NCI-H1694 (cell line): ENCODE results near the gene RIMBP2.

Experiments
- DNase-seq: peaks from one replicate; lab custom pipeline; 2025; lab: John Stamatoyannopoulos, UW

RIMBP2 gene

DNA sequence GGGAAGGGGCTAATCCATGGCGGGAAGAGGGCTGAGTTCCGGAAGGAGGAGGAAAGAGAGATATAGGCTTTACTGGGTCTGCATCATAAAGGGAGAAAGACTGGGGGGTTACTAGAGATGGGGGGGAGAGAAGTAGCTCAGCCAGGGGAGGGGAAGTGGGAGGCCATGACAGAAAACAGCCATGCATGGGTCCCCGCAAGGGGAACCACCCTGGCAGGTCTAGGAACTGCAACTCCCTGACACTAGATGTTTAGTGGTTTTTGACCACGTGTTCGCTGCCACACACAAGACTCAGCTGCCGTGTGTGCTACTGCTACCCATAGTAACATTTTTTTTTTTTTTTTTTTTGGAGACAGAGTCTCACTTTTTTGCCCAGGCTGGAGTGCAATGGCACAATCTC lies 145.0 kb downstream of the RIMBP2 start:
- no peak for DNase-seq

DNA sequence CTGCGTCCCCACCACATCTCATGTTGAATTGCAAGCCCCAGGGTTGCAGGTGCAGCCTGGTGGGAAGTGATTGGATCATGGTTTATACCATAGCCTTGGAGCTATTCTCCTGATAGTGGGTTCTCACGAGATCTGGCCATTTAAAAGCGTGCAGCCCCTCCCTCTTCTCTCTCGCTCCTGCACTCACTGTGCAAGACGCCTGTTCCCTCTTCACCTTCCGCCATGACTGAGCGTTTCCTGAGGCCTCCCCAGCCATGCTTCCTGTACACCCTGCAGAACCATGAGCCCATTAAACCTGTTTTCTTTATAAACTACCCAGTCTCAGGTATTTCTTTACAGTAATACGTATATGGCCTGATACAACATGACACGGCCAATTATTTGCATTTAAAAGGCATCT lies 146.6 kb downstream of the RIMBP2 start:
- DNase-seq = no peak

DNA sequence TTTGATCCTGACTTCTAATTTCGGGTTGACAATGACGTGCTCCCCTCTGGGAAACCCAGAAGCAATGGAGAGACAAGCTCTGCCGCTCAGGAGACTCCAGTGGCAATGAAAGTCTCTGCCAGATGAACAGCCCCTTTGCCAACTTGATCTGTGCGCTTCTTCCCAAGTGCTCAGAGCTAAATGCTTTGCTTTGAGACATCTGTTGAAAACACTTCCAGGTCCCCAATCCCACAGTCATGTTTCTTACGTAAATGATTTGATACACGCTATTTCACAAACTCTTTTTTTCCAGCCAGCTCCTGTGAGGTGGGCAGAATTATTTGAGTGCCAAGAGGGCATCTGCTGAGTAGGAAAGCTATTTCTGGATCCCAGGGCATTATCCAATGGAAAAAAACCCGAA lies 147.6 kb downstream of the RIMBP2 start:
- no peak for DNase-seq

DNA sequence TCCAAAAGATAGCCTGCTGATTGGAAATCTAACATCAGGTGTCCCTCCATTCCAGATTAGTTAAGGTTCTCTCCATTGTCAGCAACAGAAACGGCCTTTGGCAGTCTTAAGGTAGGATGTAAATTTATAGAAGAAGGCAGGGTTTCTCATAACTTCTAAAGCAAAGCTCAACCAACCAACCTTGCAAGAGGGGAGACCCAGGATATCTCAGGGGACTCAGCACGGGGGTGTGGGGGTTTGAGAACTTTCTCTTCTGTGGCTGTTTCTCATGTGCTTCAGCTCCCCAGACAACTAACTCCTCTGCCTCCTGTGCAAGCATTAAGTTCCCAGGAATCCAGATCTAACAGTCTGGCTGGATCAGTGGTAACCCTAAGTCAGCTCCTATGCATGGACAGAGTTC lies 148.1 kb downstream of the RIMBP2 start:
- DNase-seq = no peak

DNA sequence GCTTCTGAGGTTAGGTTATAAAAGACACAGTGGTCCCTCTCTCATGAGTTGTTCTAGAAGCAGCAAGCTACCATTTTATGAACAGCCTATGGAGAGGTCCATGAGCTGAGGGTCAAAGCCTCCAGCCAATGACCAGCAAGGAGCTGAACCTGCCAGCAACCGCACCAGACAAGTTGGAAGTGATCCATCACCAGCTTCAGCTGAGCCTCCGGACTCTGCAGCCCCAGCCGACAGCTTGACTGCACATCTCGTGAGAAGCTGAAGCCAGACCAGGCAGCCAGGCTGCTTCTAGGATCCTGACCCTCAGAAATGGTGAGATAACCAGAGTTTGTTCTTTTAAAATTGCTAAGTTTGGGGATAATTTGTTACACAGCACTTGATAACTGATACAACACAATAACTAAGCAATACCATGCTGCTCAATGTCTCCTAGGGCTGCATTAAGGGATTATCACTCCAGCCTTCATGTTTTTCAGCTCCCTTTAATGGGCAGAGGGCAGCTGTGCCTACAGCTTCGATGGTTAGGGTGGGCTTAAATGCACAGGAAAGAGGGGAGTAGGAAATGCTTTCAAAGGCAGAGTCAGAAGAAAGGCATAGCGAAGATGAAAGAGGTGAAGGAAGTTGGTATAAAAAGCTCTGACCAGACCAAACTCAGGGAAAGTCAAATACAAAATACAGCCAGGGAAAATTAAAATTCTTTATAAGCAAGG lies 149.5 kb downstream of the RIMBP2 start:
- no peak for DNase-seq

DNA sequence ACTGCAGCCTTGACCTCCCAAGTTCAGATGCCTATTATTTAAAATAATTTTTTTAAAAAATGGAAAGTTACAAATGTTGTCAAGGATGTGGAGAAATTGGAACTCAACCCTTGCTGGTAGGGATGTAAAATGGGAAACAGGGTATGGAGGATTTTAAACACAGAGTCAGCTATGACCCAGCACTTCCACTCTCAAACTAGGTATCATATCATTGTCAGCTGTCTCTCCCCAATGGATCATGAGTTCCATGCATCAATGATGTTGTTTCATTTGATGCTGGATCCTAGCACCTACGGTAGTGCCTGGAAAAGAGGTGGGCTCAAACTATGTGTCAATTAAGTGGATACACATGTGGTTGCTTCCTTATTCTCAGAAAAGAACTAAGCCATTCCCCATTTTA lies 150.9 kb downstream of the RIMBP2 start:
- DNase-seq = no peak

DNA sequence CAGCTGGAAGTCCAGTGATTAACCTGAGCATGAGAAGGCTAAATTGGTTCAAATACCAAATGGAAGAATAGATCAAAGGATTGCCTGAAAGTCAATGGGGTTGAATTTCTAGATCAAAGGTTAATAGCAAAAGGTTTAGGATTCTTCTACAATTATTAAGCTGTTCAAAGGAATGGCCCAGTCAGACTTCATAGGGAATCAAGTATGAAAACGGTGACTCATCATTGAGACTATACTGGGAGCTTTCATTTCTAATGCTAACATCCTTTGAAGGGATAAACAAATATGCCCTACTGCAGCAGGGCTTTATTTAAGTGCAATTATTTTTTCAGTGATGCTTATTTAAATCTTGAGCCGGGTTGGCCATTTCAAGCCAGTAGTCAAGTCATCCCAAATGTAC lies 152.8 kb downstream of the RIMBP2 start:
- DNase-seq = no peak

DNA sequence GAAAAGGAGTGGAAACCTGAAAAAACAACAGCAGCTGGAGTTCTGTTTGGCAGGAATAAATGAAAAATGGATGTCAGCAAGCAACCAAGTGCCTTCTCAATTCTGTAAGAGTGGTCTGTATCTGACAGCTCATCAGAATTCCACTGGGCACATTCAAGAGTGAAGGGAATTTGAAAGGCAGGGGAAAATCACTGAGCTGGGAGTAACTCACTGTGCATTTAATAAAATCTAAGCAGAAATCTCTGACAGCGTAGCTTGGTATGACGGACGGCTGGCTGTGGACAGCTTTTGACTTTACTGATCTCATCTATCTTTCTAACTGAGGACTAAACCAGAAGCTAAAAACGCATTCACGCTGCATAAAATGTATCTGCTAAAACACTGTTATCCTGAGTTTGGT lies 153.4 kb downstream of the RIMBP2 start:
- DNase-seq = no peak

DNA sequence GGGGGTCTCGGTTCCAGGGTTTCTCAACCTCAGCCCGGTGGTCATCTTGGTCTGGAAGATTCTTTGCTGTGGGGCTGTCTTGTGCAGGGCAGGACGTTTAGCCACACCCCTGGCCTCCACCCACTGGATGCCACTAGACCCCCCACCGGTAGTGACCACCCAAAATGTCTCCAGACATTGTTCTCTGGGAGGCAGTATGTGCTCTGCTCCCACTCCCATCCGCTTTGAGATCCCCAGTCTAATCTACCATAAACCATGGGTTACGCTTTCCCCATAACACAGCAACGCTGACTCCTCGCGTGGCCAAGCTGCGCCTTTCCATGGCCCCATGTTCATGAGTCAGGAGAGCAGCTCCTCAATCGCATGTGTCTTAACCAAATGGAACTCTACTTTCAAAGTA lies 155.8 kb downstream of the RIMBP2 start:
- no peak for DNase-seq

DNA sequence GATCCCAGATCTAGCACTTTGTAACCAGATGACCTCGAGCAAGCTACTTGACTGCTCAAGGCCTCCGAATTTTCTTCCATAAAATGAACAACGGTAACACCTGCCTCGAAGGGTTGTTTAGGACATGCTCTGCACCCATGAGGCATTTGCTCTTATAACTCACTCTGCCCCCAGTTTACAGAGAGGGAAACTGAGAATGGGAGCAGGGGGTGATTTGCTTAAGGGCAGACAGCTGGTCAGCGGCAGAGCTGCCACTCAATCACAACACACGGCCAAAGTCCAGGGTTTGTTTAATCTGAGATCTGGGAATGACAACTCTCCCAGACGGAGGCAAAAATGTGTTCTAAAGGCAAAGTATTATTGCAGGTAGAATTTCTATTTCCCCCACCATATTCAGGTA lies 156.3 kb downstream of the RIMBP2 start:
- no peak for DNase-seq

DNA sequence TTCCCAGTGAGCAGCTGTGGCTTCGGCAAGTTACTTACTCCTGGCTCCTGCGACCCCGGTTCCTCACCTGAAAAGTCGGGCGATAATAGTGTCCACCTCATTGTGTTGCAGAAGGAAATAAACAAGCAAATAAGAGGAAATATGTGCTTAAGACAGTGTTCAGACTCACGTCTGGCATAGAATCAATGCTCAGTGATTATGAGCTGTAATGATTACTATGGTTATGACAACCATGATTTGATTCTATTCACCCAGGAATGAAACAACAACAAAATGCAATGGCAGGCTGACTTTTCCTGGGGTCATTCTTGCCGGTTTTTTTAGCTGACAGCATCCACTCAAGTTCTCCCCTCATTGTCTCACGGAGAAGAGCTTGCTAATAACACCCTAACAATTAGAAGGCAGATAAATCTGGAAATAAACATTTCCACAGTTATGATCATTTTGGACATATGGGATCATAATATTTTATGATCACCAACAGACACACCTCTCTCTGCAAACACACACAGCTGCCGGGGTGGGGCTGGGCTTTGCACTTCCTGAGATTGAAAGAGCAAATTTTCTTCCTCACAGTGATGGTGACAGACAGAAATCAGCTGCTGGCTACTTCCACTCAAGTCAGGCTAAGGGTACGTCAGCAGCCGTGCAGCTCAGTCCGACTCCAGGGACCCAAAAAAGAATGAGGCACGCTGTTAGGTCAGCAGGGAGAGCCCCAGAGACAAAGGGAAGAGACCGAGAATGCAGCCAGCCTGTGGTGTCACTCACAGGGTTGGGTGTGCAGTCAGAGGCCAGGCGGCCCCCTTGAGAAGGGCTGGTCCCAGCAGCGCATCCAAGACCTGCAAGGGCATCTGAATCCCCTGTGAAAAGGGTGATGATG lies 158.0 kb downstream of the RIMBP2 start:
- peak; percentile 14 for DNase-seq

DNA sequence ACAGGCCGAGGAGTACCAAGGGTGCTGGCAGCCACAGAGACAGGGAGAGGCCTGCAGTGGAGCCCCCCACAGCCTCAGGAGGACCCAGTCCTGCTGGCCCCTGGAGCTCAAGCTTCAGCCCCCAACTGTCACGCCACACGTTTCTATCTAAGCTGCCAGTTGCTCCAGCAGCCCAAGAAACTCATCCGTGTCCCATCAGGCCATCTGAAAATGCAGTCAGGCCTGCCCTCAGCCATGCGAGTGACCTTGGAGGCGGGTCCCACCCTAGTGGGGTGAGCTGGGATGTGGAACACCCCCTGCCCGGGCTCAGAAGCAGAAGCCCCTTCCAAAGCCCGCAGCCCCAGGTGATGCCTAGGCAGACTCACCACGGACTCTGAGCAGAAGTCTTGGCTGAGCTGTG lies 158.9 kb downstream of the RIMBP2 start:
- DNase-seq = no peak

DNA sequence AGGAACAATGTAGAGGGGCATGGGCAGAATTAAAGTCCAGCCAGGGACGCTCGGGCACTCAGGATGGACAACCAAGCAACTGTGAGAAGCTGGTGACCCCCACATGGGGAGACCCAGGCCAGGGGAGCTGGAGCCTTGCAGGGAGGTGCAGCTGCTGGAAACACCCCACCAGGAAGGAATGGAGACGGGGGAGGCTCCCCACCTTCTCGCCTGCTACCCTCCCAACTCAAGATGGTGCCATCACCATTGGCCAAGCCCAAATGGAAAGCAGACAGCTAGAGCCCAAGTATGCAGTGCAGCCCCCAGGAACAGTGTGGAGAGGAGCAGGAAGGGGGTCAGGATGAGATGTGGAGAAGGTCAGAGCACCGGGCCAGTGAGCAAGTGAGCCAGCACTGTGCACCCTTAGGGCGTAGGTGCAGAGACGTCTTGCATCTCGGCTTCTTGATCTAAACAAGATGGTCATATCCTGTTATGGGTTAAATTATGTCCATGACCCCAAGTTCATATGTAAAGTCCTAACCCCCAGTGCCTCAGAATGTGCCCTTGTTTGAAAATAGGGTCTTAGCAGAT lies 159.5 kb downstream of the RIMBP2 start:
- DNase-seq = no peak

DNA sequence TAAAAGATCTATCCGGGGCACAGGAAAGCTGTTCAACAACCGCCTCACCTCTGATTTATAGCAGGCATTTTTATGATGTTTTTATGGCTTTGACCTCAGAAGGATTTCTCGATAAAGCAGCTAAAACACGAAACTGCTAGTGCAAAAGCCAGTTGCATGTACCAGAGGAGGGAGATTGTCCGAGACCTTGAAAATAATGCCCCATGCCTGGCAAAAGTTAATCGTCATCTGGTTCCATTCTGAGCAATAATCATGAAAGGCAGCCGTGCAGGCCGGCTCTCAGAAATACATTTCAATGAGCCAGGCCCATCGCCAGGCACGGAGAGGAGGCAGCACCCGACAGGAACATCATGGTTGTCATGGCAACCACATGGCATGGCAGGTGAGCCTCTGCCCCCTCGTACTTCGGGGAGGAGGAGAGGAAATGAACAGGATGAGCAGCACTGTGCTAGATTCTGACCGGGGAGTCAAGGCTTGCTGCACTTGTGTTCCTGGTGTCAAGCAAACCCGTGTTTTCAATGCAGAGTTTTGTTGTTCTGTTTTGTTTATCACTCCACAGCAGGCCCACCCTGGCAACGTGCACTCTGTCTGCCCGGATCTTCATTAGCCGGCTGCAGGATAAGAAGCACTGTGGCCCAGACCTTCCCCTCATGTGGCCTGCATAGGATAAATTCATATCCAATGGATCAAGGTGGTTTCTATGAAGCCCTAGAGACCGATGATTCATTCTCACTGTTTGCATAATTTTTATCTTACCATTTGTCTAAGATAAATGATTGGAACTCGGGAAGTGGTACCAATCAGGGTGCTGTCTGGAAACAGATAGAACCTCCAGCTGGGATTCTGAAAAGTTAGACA lies 160.2 kb downstream of the RIMBP2 start:
- no peak for DNase-seq

DNA sequence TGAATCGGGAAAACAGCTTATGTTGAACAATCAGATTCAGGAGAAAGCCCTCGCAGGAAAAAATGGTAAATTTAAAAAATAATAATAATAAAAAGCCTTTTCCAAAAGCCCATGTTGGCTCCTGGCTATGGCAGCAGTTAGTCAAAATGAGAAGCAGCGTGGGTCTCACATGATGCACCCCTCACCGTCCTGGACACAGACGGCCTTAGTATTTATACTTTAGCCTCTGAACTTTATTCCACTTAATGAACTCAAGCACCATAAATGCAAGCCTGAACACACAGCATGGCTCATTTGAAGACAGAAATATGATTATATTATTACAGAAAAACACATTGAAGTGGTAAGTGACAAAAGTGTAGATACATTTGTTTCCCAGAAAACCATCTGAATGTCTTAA lies 160.9 kb downstream of the RIMBP2 start:
- DNase-seq = no peak

DNA sequence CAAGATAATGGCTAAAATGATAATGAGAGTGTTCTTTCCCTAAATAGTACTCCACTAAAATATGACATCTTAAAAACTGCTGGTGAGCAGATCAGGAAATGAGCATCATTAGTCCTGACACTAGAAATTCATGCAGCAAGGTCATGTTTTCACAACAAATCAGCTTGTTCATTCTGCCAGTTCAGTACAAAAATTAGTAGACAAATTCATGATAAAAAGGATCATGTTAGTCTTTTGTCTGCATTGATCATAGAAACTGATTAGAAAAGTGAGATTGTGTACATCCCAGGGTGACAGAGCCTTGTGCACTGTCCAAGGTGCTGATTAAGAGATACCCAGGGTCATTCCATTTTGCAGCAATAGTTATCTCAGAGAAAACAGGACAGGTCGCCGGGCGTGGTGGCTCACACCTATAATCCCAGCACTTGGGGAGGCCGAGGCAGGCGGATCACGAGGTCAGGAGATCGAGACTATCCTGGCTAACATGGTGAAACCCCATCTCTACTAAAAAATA lies 163.6 kb downstream of the RIMBP2 start:
- no peak for DNase-seq

DNA sequence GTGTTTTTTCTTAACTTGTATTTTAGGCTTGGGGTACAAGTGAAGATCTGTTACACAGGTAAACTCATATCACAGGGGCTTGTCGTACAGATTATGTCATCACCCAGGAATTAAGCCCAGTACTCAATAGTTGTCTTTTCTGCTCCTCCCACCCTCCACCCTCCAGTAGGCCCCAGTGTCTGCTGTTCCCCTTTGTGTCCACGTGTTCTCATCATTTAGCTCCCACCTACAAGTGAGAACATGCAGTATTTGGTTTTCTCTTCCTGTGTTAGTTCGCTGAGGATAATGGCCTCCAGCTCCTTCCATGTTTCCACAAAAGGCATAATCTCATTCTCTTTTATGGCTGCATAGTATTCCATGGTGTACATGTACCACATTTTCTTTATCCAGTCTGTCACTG lies 166.7 kb downstream of the RIMBP2 start:
- DNase-seq = no peak

DNA sequence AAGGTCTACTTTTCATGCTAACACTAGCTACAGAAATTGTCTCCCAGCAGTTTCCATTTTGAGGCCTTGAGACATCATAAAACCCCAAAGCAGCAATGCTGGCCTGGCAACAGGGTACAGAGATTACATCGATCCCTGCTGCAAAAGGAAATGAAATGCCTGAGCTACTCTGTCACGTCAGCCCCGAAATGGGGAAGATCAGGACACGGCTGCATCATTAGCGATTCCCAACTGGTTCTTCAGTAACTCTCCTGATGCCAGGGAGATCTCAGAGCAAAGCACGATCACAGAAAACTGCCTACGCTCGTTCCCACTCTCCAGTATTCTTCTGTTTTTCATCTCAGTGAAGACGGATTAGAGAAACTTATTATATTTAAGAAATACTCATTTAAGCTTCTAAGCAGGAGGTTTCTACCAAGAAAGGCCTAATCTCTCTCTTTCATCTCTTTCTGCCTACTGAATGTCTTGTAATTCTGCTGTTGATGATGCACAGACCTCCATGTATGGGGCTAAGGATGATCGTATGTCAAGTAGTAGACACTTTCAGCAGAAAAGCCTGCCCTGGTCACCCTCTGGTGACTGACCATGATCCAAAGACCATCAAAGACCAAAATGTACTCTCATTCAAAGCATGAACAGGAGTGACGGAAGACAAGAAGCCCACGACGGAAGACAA lies 168.5 kb downstream of the RIMBP2 start:
- DNase-seq = no peak

DNA sequence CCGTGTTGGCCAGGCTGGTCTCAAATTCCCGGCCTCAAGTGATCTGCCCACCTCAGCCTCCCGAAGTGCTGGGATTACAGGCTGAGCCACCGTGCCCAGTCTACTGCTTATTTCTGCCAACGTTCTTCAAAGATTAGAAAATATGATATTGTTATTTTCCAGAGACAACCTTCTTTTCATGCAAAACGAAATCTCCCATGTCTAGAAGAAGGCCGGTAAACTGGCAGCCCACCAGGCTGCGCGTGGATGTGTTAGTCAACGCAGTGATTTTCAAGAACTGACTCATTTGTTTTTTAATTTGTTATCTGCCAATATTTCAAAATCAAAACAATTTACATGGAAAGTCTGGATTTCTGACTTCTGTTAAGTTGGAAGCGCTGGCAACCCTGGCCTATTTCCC lies 169.6 kb downstream of the RIMBP2 start:
- no peak for DNase-seq

DNA sequence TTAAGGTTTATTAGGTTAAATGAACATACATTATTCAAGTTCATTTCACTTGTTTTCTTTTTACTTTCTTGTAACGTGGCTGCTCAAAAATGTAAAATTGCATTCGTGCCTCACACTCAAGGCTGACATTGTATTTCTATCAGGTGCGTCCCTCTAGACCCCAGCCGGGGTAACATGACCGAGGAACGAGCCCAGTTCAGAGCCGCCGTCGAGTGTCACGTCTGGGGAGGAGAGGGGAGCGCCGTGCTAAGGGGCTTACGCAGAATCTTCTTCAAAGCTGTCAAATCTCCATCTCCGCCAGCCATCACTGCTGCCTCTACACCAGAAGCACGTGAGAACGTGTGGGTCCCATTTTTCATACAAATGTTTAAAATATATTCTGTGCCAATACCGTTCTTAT lies 170.6 kb downstream of the RIMBP2 start:
- no peak for DNase-seq

DNA sequence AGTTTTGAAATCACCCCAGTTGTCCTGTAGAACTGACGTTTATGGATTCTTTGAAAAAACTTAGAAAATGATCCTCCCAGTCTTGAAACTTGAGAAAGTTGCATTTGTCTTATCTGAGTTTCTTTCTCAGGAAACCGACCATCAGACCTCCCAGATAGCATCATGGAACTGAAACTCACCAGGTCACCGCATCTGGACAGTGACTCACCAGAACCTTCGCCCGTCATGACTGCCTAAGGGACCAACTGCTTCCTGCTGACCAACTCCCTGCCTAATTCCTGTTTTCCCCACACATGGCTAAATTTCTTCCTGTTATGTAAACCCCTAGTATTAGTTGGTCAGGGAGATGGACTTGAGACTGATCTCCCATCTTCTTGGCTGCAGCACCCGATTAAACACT lies 175.7 kb downstream of the RIMBP2 start:
- DNase-seq = no peak
